GM12878 (cell line): ENCODE measurements around the gene ATP2A1. TPM values are rescaled to one million over a fixed set of nuclear protein-coding genes. Genes with fewer than 3 reads are reported as not detected.
"Not testable (repeated sequence)": the region's sequence is repeated elsewhere in the genome, so short reads cannot be mapped to it uniquely, and the experiment has no call there.

Experiments
- ATAC-seq: fragments of 200-7000 bp; cut with Tn5 transposase; 3 replicates; pipeline ENCODE4 v1.9.1; 2020; ENCODE audit warnings: mild to moderate bottlenecking, moderate library complexity
- BruUV-seq: library from RNA; stranded (reverse); fragments of 400-500 nt; replicated peaks from 2 replicates; lab custom pipeline; 2021; lab: Mats Ljungman, UMichigan
- CTCF ChIA-PET: fragments of 300-600 bp; sonication (Branson Sonifier 250); formaldehyde crosslinking; extraction: SDS; loops from one replicate; lab custom pipeline; 2021; ENCODE audit warnings: inconsistent platforms; lab: Yijun Ruan, JAX
- POLR2A ChIA-PET: fragments of 350-600 bp; formaldehyde crosslinking; extraction: SDS; loops from one replicate; lab custom pipeline; 2021; ENCODE audit warnings: inconsistent platforms; lab: Charles Lee
- RAD21 ChIA-PET: fragments of 300-600 bp; sonication (Branson Sonifier 250); formaldehyde crosslinking; loops from one replicate; lab custom pipeline; 2023; ENCODE audit warnings: antibody characterized with exemption; ENCODE audit not compliant: unreplicated experiment; lab: Charles Lee
- SMC1A ChIA-PET: fragments of 300-600 bp; sonication (Branson Sonifier 250); formaldehyde crosslinking; loops from one replicate; lab custom pipeline; 2023; ENCODE audit not compliant: unreplicated experiment, uncharacterized antibody; lab: Charles Lee
- DNase-seq: peaks from one replicate; pipeline ENCODE4 v3.0.0-alpha.2; 2011; ENCODE audit warnings: low read depth, low spot score
- FAIRE-seq: peaks from 3 replicates; lab custom pipeline; 2011; peaks lifted over from hg19 to GRCh38; lab: Jason Lieb, UNC
- H2AFZ ChIP-seq: 2 replicates; pipeline ENCODE4 v1.6.0; 2011; ENCODE audit warnings: low read depth, low read length, control low read depth; ENCODE audit not compliant: control insufficient read depth
- H3K27ac ChIP-seq: 2 replicates; pipeline ENCODE4 v1.5.1; 2011; ENCODE audit warnings: control low read depth; ENCODE audit not compliant: control insufficient read depth, insufficient read depth
- H3K27me3 ChIP-seq, 2 experiments: replicated peaks in 1 of 2; 2 replicates each; pipeline versions ENCODE4 v1.6.0 to v1.6.1; 2011; ENCODE audit warnings: low read length in 1 of 2; ENCODE audit not compliant: control insufficient read depth in 2 of 2, insufficient read depth in 2 of 2
- H3K36me3 ChIP-seq, 2 experiments: 2 replicates each; pipeline ENCODE4 v1.5.1; 2011; ENCODE audit warnings: low read length in 1 of 2; ENCODE audit not compliant: control insufficient read depth in 2 of 2, insufficient read depth in 2 of 2
- H3K4me1 ChIP-seq: 2 replicates; pipeline ENCODE4 v1.6.1; 2011; ENCODE audit warnings: mild to moderate bottlenecking, low read length, moderate library complexity, mixed read lengths; ENCODE audit not compliant: control insufficient read depth, insufficient read depth
- H3K4me2 ChIP-seq: 2 replicates; pipeline ENCODE4 v1.6.0; 2011; ENCODE audit warnings: control low read depth; ENCODE audit not compliant: control insufficient read depth, insufficient read depth
- H3K4me3 ChIP-seq: fragments of 200-600 bp; sonication (generic); 2 replicates; pipeline ENCODE4 v1.5.1; 2016
- H3K79me2 ChIP-seq: 2 replicates; pipeline ENCODE4 v1.6.0; 2011; ENCODE audit warnings: low read length; ENCODE audit not compliant: control insufficient read depth, insufficient read depth
- H3K9ac ChIP-seq: 2 replicates; pipeline ENCODE4 v1.8.0; 2011; ENCODE audit warnings: low read length, control low read depth, mixed read lengths; ENCODE audit not compliant: control insufficient read depth, insufficient read depth
- H3K9me3 ChIP-seq: replicated peaks from 3 replicates; pipeline ENCODE4 v1.5.1; 2011; ENCODE audit warnings: mild to moderate bottlenecking, low read length; ENCODE audit not compliant: control insufficient read depth, insufficient read depth
- H4K20me1 ChIP-seq: 2 replicates; pipeline ENCODE4 v1.6.0; 2011; ENCODE audit not compliant: control insufficient read depth, insufficient read depth
- EGR1 ChIP-seq, 2 experiments: IDR thresholded peaks; 1 replicate in 1 of 2; 2 replicates in 1 of 2; pipeline ENCODE4 v1.6.1; 2011 to 2012; ENCODE audit warnings: low read depth in 2 of 2, low read length in 2 of 2, borderline replicate concordance in 1 of 2, mild to moderate bottlenecking in 1 of 2, moderate library complexity in 1 of 2
- ETV6 ChIP-seq, 2 experiments: fragments of 450-650 bp in 1 of 2; IDR thresholded peaks in 1 of 2; conservative IDR thresholded peaks in 1 of 2; 2 replicates each; pipeline ENCODE4 v1.6.1; 2014; ENCODE audit warnings: antibody characterized with exemption in 1 of 2, borderline replicate concordance in 1 of 2, low read depth in 1 of 2, mild to moderate bottlenecking in 1 of 2, moderate library complexity in 1 of 2
- IKZF1 ChIP-seq: fragments of 450-650 bp; conservative IDR thresholded peaks from 2 replicates; pipeline ENCODE4 v1.6.1; 2017; ENCODE audit warnings: antibody characterized with exemption, mild to moderate bottlenecking
- MYC ChIP-seq: IDR thresholded peaks from 2 replicates; pipeline ENCODE4 v1.6.1; 2011; ENCODE audit warnings: mild to moderate bottlenecking, low read length, moderate library complexity, inconsistent platforms; ENCODE audit not compliant: insufficient read depth, insufficient replicate concordance, insufficient read length, severe bottlenecking
- NR2F1 ChIP-seq: fragments of 450-650 bp; conservative IDR thresholded peaks from 2 replicates; pipeline ENCODE4 v1.6.1; 2017; ENCODE audit warnings: mild to moderate bottlenecking
- ZNF592 ChIP-seq: fragments of 450-650 bp; IDR thresholded peaks from 2 replicates; pipeline ENCODE4 v1.6.1; 2017; ENCODE audit warnings: mild to moderate bottlenecking, moderate library complexity
- WGBS: methylation state at CpG from one replicate; pipeline ENCODE4 v1.1.6; 2016; ENCODE audit warnings: low lambda C conversion rate; ENCODE audit not compliant: insufficient replicate concordance, insufficient coverage; ENCODE audit errors: missing lambda C conversion rate; 5-methylcytosine and 5-hydroxymethylcytosine counted together
- in situ Hi-C: fragments of 300-500 bp; cut with MboI; formaldehyde crosslinking; loops from 9 replicates; pipeline ENCODE4 v1.14.3; 2018; ENCODE audit warnings: mixed read lengths
- intact Hi-C: fragments of 100-400 bp; cut with micrococcal nuclease; formaldehyde crosslinking; loops from one replicate; pipeline ENCODE4 v1.14.2; 2022; ENCODE audit not compliant: unreplicated experiment
- polyA plus RNA-seq, 11 experiments: library from polyadenylated mRNA; depleted of rRNA in 4 of 11; unstranded in 6 of 11; stranded (reverse) in 5 of 11; fragments of >200 nt; fragmentation: Nextera tagmentation in 4 of 11; fragmentation: Illumina TruSeq in 1 of 11; extraction: Ambion mirVana in 4 of 11; extraction: Trizol in 1 of 11; gene quantifications; 1 replicate in 1 of 11; 2 replicates in 10 of 11; pipeline versions ENCODE4 v1.2.1 to v1.2.3, GENCODE V29; 2011 to 2016; ENCODE audit warnings: inconsistent platforms in 2 of 11, missing spikeins in 2 of 11, low read depth in 1 of 11
- total RNA-seq, 4 experiments: library from RNA; depleted of rRNA in 3 of 4; stranded (reverse); fragments of >200 nt in 3 of 4; fragmentation: Illumina TruSeq in 1 of 4; extraction: Trizol in 1 of 4; gene quantifications; 2 replicates each; pipeline versions ENCODE4 v1.2.1 to v1.2.3, GENCODE V29; 2013 to 2021

The ATP2A1 gene
- total and polyA plus RNA-seq, 10 of the 15 experiments (the other 5 are each of a cell fraction or from before 2014, with no cell fraction given): 0.13 to 1.7 (median 0.88) TPM

- TF ChIP-seq ZNF592: no peak
- TF ChIP-seq NR2F1: no peak
- TF ChIP-seq EGR1 (IDR thresholded peaks at IDR 0.05; ENCODE audit: borderline replicate concordance in 1 of 2, low read depth in 2 of 2, low read length in 2 of 2): no peak
- no peak for TF ChIP-seq ETV6 (conservative IDR thresholded peaks at IDR 0.05 in 1 of 2, IDR thresholded peaks at IDR 0.05 in 1 of 2; ENCODE audit: borderline replicate concordance in 1 of 2, low read depth in 1 of 2)
- TF ChIP-seq IKZF1: no peak
- no peak for TF ChIP-seq MYC
Observed at GRCh38 chr16:28867241-28867640, 11.0 kb upstream of the ATP2A1 start (continued).

GRCh38 chr16:28867646-28868045 is 10.6 kb upstream of the ATP2A1 start:
- ATAC-seq, BruUV-seq, in situ Hi-C loops, H2AFZ ChIP-seq, H3K9ac ChIP-seq, H3K4me3 ChIP-seq, H3K27ac ChIP-seq, DNase-seq, H3K4me2 ChIP-seq, H3K4me1 ChIP-seq, H3K9me3 ChIP-seq, FAIRE-seq, RAD21 ChIA-PET, H4K20me1 ChIP-seq, CTCF ChIA-PET, intact Hi-C loops, H3K27me3 ChIP-seq: not testable (repeated sequence)
- SMC1A ChIA-PET: interaction anchor here (1.2 kb wide), 1 partner anchor 80 kb away, joined by 3 read pairs; no protein-coding TSS in a partner anchor
- Histone ChIP-seq H3K36me3 (peaks cover 14 to 18% of the 10 kb centered on the region in 2 experiments), H3K79me2 (peaks cover 24% of the 10 kb centered on the region)
- 99% methylated on average over 9 of the region's 9 CpGs for whole genome bisulfite sequencing
- POLR2A ChIA-PET: interaction anchor here (1.6 kb wide), 1 partner anchor 65 kb away, joined by 5 read pairs; no protein-coding TSS in a partner anchor
